HCT116 (cell line): ENCODE results near the gene SLC44A2. TPM values are rescaled to one million over a fixed set of nuclear protein-coding genes. Genes with fewer than 3 reads are reported as not detected.

Experiments used
- ATAC-seq: fragments of 200-7000 bp; cut with Tn5 transposase; 2 replicates; pipeline ENCODE4 v1.9.1; 2020; ENCODE audit warnings: mild to moderate bottlenecking, moderate library complexity
- BruUV-seq: library from RNA; stranded (reverse); fragments of 400-500 nt; replicated peaks from 2 replicates; lab custom pipeline; 2021; lab: Mats Ljungman, UMichigan
- CTCF ChIA-PET: fragments of 300-600 bp; sonication (Branson Sonifier 250); formaldehyde crosslinking; loops from one replicate; lab custom pipeline; 2021; ENCODE audit warnings: antibody characterized with exemption; lab: Charles Lee
- POLR2A ChIA-PET: fragments of 300-600, 350-600 bp; sonication (Branson Sonifier 250); formaldehyde crosslinking; loops from one replicate; lab custom pipeline; 2021; ENCODE audit warnings: antibody characterized with exemption; lab: Charles Lee
- RAD21 ChIA-PET, 2 experiments: fragments of 300-600 bp; sonication (Branson Sonifier 250); formaldehyde crosslinking; loops; one replicate each; lab custom pipeline; 2023; ENCODE audit warnings: low total read pairs in 2 of 2; ENCODE audit not compliant: uncharacterized antibody in 2 of 2, unreplicated experiment in 2 of 2, low non-redundant PET in 1 of 2; lab: Charles Lee
- DNase-seq: peaks from one replicate; pipeline ENCODE4 v3.0.0-alpha.2; 2010; ENCODE audit warnings: low read depth, low spot score
- H2AFZ ChIP-seq: fragments of 200-600 bp; shearing (Covaris generic), sonication (generic); 2 replicates; pipeline ENCODE4 v1.6.1; 2017; ENCODE audit warnings: low read depth, mixed run types, mixed read lengths, antibody characterized with exemption, low read length; ENCODE audit not compliant: poor library complexity, severe bottlenecking
- H3K27ac ChIP-seq: 2 replicates; pipeline ENCODE4 v1.5.1; 2012; ENCODE audit warnings: low read depth, low read length
- H3K27me3 ChIP-seq: fragments of 200-600 bp; sonication (generic); 2 replicates; pipeline ENCODE4 v1.6.1; 2016; ENCODE audit warnings: mixed run types, low read length, mixed read lengths; ENCODE audit not compliant: insufficient read depth
- H3K36me3 ChIP-seq, 2 experiments: fragments of 200-500 bp in 1 of 2; fragments of 200-600 bp in 1 of 2; sonication (Bioruptor generic) in 1 of 2; sonication (generic) in 1 of 2; 2 replicates each; pipeline versions ENCODE4 v1.5.1 to v1.6.1; 2014 to 2016; ENCODE audit warnings: low read length in 2 of 2, inconsistent platforms in 1 of 2, mixed read lengths in 1 of 2, mixed run types in 1 of 2; ENCODE audit not compliant: insufficient read depth in 2 of 2, control insufficient read depth in 1 of 2
- H3K4me1 ChIP-seq, 2 experiments: fragments of 200-600 bp in 1 of 2; sonication (generic) in 1 of 2; 2 replicates each; pipeline versions ENCODE4 v1.5.1 to v1.6.1; 2012 to 2017; ENCODE audit warnings: low read length in 2 of 2, inconsistent platforms in 1 of 2, mild to moderate bottlenecking in 1 of 2, mixed read lengths in 1 of 2, mixed run types in 1 of 2, moderate library complexity in 1 of 2; ENCODE audit not compliant: insufficient read depth in 2 of 2, control insufficient read depth in 1 of 2
- H3K4me2 ChIP-seq: fragments of 200-600 bp; sonication (generic); 2 replicates; pipeline ENCODE4 v1.6.1; 2017; ENCODE audit warnings: mixed run types, low read length, mixed read lengths
- H3K4me3 ChIP-seq, 2 experiments: fragments of 200-600 bp in 1 of 2; sonication (generic) in 1 of 2; replicated peaks in 1 of 2; 2 replicates each; pipeline ENCODE4 v1.5.1; 2011 to 2016; ENCODE audit warnings: low read length in 2 of 2, control low read depth in 1 of 2, low read depth in 1 of 2, mild to moderate bottlenecking in 1 of 2, mixed read lengths in 1 of 2, mixed run types in 1 of 2
- H3K79me2 ChIP-seq: fragments of 200-600 bp; sonication (generic); 2 replicates; pipeline ENCODE4 v1.6.1; 2017; ENCODE audit warnings: mild to moderate bottlenecking, mixed run types, low read length, moderate library complexity, mixed read lengths; ENCODE audit not compliant: insufficient read depth
- H3K9ac ChIP-seq: fragments of 200-600 bp; sonication (generic); 2 replicates; pipeline ENCODE4 v1.6.1; 2016; ENCODE audit warnings: low read length, mixed read lengths
- H3K9me2 ChIP-seq: fragments of 200-600 bp; sonication (generic), shearing (Covaris generic); 2 replicates; pipeline ENCODE4 v1.6.1; 2017; ENCODE audit warnings: mixed run types, mild to moderate bottlenecking, moderate library complexity; ENCODE audit not compliant: insufficient read depth
- H3K9me3 ChIP-seq, 2 experiments: fragments of 200-500 bp in 1 of 2; fragments of 200-600 bp in 1 of 2; sonication (Bioruptor generic) in 1 of 2; sonication (generic) in 1 of 2; 2 replicates each; pipeline ENCODE4 v1.6.1; 2014 to 2017; ENCODE audit warnings: low read length in 2 of 2, mixed read lengths in 2 of 2, inconsistent platforms in 1 of 2, low read depth in 1 of 2, mild to moderate bottlenecking in 1 of 2, mixed run types in 1 of 2, moderate library complexity in 1 of 2; ENCODE audit not compliant: control insufficient read depth in 1 of 2, insufficient read depth in 1 of 2
- H4K20me1 ChIP-seq: fragments of 200-600 bp; sonication (generic), shearing (Covaris generic); 2 replicates; pipeline ENCODE4 v1.6.1; 2017; ENCODE audit warnings: mixed run types, mild to moderate bottlenecking, moderate library complexity; ENCODE audit not compliant: insufficient read depth
- CEBPB ChIP-seq: IDR thresholded peaks from 2 replicates; pipeline ENCODE4 v1.6.1; 2012; ENCODE audit warnings: low read depth
- EGR1 ChIP-seq: IDR thresholded peaks from 2 replicates; pipeline ENCODE4 v1.6.1; 2012; ENCODE audit warnings: low read depth
- EZH2phosphoT487 ChIP-seq: fragments of 200-600 bp; IDR thresholded peaks from 2 replicates; pipeline ENCODE4 v1.6.1; 2018; ENCODE audit warnings: antibody characterized with exemption, borderline replicate concordance
- POLR2A ChIP-seq: IDR thresholded peaks from 2 replicates; pipeline ENCODE4 v1.7.0; 2011; ENCODE audit warnings: borderline replicate concordance; ENCODE audit not compliant: insufficient read depth, insufficient read length; ENCODE audit errors: extremely low read depth
- POLR2AphosphoS5 ChIP-seq: IDR thresholded peaks from 2 replicates; pipeline ENCODE4 v1.6.1; 2011; ENCODE audit warnings: mild to moderate bottlenecking, low read depth, low read length, moderate library complexity
- SIN3A ChIP-seq: IDR thresholded peaks from 2 replicates; pipeline ENCODE4 v1.6.1; 2012; ENCODE audit warnings: low read depth
- SP1 ChIP-seq: IDR thresholded peaks from 2 replicates; pipeline ENCODE4 v1.6.1; 2012; ENCODE audit warnings: low read depth
- SRF ChIP-seq: IDR thresholded peaks from 2 replicates; pipeline ENCODE4 v1.6.1; 2012; ENCODE audit warnings: low read depth
- TCF7L2 ChIP-seq: IDR thresholded peaks from 2 replicates; pipeline ENCODE4 v1.7.0; 2011; ENCODE audit warnings: borderline replicate concordance, inconsistent platforms; ENCODE audit not compliant: insufficient read depth, insufficient read length; ENCODE audit errors: extremely low read depth
- ZFX ChIP-seq: fragments of 450-650 bp; IDR thresholded peaks from 2 replicates; pipeline ENCODE4 v1.6.1; 2017
- ZNF274 ChIP-seq: fragments of 200-500 bp; sonication (Bioruptor generic); IDR thresholded peaks from 2 replicates; pipeline ENCODE4 v1.6.1; 2014; ENCODE audit warnings: mild to moderate bottlenecking, low read depth, low read length, inconsistent platforms
- intact Hi-C: fragments of 100-400 bp; cut with micrococcal nuclease; formaldehyde crosslinking; loops from 2 replicates; pipeline ENCODE4 v1.10.0; 2022
- total RNA-seq: library from RNA; stranded (reverse); gene quantifications from one replicate; pipeline ENCODE4 v1.2.1, GENCODE V29; 2021; ENCODE audit not compliant: unreplicated experiment
- TF ChIP-seq, protein P1 (sequence below): IDR thresholded peaks from 2 replicates; pipeline ENCODE4 v1.6.1; 2012; ENCODE audit warnings: low read depth
- TF ChIP-seq, protein P2 (sequence below): IDR thresholded peaks from 2 replicates; pipeline ENCODE4 v1.6.1; 2012
- TF ChIP-seq, protein P3 (sequence below): IDR thresholded peaks from 2 replicates; pipeline ENCODE4 v1.6.1; 2012
- TF ChIP-seq, protein P4 (sequence below): IDR thresholded peaks from 2 replicates; pipeline ENCODE4 v1.6.1; 2011; ENCODE audit warnings: mild to moderate bottlenecking, low read length, moderate library complexity; ENCODE audit not compliant: insufficient replicate concordance; ENCODE audit errors: extremely low read depth

SLC44A2 gene
- total RNA-seq, 1 experiment from 2014 or later = 90.9 TPM

DNA sequence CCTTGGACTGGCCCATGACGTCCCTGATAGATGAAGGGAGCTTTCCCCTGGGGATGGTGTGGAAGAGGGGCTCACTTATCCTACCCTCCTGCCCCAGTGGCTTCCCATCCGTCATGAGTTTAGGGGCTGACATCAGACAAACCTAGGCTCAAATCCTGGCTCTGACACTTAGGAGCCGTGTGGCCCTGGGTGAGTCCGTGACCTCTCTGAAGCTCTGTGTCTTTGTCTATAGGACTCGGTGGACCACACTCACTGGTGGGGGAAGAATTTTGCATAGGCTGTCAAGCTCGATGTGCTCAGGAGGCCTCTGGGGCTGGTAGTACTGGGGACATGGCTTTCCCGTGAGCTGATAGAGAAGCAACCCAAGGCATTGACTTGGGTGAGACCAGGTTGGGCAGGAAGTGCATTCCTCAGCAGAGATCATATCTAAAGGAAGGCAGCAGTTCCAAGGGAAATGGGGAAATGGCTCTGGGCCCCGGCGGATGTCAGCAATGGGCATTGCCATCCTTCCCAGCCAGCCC lies 20.8 kb upstream of the SLC44A2 start (continued):
- TF ChIP-seq, protein P1, sequence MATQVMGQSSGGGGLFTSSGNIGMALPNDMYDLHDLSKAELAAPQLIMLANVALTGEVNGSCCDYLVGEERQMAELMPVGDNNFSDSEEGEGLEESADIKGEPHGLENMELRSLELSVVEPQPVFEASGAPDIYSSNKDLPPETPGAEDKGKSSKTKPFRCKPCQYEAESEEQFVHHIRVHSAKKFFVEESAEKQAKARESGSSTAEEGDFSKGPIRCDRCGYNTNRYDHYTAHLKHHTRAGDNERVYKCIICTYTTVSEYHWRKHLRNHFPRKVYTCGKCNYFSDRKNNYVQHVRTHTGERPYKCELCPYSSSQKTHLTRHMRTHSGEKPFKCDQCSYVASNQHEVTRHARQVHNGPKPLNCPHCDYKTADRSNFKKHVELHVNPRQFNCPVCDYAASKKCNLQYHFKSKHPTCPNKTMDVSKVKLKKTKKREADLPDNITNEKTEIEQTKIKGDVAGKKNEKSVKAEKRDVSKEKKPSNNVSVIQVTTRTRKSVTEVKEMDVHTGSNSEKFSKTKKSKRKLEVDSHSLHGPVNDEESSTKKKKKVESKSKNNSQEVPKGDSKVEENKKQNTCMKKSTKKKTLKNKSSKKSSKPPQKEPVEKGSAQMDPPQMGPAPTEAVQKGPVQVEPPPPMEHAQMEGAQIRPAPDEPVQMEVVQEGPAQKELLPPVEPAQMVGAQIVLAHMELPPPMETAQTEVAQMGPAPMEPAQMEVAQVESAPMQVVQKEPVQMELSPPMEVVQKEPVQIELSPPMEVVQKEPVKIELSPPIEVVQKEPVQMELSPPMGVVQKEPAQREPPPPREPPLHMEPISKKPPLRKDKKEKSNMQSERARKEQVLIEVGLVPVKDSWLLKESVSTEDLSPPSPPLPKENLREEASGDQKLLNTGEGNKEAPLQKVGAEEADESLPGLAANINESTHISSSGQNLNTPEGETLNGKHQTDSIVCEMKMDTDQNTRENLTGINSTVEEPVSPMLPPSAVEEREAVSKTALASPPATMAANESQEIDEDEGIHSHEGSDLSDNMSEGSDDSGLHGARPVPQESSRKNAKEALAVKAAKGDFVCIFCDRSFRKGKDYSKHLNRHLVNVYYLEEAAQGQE = no peak
- TF ChIP-seq, protein P2, sequence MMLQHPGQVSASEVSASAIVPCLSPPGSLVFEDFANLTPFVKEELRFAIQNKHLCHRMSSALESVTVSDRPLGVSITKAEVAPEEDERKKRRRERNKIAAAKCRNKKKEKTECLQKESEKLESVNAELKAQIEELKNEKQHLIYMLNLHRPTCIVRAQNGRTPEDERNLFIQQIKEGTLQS = no peak
- no peak for TF ChIP-seq ZFX

DNA sequence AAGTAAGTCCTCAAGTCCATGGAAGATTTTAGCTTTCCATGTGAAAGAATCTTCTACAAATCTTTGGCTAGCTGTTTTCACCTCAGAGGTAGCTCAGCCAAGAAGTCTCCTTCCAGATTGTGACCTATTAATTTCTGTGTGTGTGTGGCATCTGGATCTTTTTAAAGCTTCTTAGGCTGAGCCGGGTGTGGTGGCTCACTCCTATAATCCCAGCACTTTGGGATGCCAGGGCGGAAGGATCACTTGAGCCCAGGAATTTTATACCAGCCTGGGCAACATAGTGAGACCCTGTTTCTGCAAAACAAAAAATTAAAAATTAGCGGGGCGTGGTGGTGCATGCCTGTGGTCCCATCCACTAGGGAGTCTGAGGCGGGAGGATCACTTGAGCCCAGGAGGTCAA lies 13.4 kb upstream of the SLC44A2 start:
- no peak overlapping the region for H3K4me2 ChIP-seq
- TF ChIP-seq, protein P3, sequence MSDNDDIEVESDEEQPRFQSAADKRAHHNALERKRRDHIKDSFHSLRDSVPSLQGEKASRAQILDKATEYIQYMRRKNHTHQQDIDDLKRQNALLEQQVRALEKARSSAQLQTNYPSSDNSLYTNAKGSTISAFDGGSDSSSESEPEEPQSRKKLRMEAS = no peak
- TF ChIP-seq POLR2A (no peak), SIN3A (no peak), EZH2phosphoT487 (no peak), ZFX (no peak), SRF (no peak), TCF7L2 (no peak), ZNF274 (no peak), CEBPB (no peak), SP1 (no peak), POLR2AphosphoS5 (no peak), EGR1 (no peak)
- TF ChIP-seq, protein P4, sequence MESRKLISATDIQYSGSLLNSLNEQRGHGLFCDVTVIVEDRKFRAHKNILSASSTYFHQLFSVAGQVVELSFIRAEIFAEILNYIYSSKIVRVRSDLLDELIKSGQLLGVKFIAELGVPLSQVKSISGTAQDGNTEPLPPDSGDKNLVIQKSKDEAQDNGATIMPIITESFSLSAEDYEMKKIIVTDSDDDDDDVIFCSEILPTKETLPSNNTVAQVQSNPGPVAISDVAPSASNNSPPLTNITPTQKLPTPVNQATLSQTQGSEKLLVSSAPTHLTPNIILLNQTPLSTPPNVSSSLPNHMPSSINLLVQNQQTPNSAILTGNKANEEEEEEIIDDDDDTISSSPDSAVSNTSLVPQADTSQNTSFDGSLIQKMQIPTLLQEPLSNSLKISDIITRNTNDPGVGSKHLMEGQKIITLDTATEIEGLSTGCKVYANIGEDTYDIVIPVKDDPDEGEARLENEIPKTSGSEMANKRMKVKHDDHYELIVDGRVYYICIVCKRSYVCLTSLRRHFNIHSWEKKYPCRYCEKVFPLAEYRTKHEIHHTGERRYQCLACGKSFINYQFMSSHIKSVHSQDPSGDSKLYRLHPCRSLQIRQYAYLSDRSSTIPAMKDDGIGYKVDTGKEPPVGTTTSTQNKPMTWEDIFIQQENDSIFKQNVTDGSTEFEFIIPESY = no peak
- TF ChIP-seq, protein P2 = no peak
- TF ChIP-seq, protein P1 = no peak

More for the DNA sequence above, 13.4 kb upstream of the SLC44A2 start:
- no TSS peak for BruUV-seq
- H3K4me3 ChIP-seq = no peak overlapping the region
- no peak overlapping the region for H2AFZ ChIP-seq
- H3K4me1 ChIP-seq = peaks cover 9 to 21% of the 10 kb centered on the region in 2 experiments
- H4K20me1 ChIP-seq = no peaks in the 10 kb centered on the region
- H3K36me3 ChIP-seq = no peaks in the 10 kb centered on the region
- DNase-seq (no peak), ATAC-seq (no peak)
- H3K9ac ChIP-seq = no peak overlapping the region
- no peaks in the 10 kb centered on the region for H3K9me3 ChIP-seq
- ChIA-PET CTCF (no interaction called here), RAD21 (no interaction called here), POLR2A (no interaction called here)
- no peak overlapping the region for H3K27ac ChIP-seq
- H3K9me2 ChIP-seq = no peaks in the 10 kb centered on the region
- intact Hi-C loops = no loop called here
- H3K79me2 ChIP-seq = no peaks in the 10 kb centered on the region
- H3K27me3 ChIP-seq = no peaks in the 10 kb centered on the region
